Measurements from ENCODE around the gene MNAT1.

DNA sequence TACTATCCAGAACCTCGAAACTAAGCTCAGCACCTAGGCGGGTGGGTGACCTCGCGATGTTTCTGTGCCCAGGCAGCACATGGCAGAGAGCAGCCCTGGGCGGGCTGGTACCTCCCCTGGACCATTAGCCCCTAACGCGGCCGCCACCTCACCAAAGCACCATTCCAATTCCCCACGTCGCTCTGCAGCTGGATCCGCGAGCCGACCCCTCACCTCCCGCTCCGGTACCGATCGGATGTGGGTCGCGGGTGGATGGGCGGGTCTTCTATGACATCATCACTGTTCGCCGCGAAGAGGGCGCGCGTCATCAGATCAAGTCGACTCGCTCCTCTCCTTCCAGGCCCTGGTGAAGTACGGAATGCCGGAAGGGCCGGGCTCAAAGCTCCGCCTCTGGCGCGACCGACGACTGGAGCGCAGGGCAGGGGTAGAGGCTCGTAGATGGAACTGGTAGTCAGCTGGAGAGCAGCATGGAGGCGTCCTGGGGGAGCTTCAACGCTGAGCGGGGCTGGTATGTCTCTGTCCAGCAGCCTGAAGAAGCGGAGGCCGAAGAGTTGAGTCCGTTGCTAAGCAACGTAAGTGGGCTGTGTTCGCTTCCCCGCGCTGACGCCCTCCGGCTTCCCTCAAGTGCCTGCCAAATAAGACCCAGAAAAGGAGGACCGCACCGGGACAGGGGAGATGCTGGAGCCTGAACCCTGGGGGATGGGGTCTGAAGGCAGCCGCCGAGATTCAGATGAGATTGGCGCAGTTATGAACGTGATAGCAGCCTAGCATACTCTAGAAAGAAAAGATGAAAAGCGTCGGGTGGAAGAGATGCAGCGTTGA, 246.5 kb downstream of the MNAT1 start, which contains the start of the genes SLC38A6 and TRMT5:
- TF ChIP-seq, protein P1, sequence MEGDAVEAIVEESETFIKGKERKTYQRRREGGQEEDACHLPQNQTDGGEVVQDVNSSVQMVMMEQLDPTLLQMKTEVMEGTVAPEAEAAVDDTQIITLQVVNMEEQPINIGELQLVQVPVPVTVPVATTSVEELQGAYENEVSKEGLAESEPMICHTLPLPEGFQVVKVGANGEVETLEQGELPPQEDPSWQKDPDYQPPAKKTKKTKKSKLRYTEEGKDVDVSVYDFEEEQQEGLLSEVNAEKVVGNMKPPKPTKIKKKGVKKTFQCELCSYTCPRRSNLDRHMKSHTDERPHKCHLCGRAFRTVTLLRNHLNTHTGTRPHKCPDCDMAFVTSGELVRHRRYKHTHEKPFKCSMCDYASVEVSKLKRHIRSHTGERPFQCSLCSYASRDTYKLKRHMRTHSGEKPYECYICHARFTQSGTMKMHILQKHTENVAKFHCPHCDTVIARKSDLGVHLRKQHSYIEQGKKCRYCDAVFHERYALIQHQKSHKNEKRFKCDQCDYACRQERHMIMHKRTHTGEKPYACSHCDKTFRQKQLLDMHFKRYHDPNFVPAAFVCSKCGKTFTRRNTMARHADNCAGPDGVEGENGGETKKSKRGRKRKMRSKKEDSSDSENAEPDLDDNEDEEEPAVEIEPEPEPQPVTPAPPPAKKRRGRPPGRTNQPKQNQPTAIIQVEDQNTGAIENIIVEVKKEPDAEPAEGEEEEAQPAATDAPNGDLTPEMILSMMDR (IDR thresholded peaks at IDR 0.05): no peak
- TF ChIP-seq EZH2phosphoT487 (IDR thresholded peaks at IDR 0.05) (no peak), EZH2 (IDR thresholded peaks at IDR 0.05) (no peak)

Data from neural progenitor cell (in vitro differentiated cells).